ENCODE results near the gene SLC7A14.

DNA sequence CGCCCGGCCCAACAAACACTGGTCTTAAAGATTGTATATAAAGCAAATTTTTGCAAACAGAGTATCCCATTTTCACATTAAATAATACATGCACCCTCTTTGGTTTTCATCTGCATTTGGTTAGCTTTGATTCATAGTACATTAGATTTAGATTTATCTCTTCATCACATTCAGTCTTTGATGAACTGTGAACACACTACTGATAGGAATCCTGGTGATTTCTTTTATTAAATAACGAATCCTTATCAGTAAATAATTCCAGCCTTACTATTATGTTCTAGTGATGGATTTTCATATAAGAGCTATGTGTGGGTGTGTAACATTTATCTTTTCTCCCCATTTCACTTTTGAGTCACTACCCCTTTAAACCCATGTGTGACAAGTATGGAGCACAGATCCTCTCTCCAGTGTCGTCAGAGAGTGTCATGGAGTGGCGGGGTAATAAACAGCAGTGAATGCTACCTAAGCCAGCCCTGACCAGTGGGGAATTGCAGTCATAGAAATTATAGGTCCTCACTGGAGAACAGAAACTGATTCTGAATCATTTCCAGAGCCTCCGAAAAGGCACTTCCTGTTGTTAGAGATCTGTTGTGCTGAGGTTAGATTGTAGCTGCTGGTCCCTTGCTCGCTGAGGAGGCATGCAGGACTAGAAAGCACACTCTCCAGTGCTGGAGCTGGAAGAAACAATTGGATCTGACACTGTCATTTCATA is 22.0 kb downstream of the SLC7A14 start:
- no peak for TF ChIP-seq CTCF (IDR thresholded peaks at IDR 0.05)
- TF ChIP-seq POLR2A (IDR thresholded peaks at IDR 0.05): no peak
